ENCODE data around the gene EIF5A.
A peak's percentile ranks its signal among the peaks of the same experiment; 100 is the strongest.
"Not testable (repeated sequence)": the region's sequence is repeated elsewhere in the genome, so short reads cannot be mapped to it uniquely, and the experiment has no call there.

Gene EIF5A

DNA sequence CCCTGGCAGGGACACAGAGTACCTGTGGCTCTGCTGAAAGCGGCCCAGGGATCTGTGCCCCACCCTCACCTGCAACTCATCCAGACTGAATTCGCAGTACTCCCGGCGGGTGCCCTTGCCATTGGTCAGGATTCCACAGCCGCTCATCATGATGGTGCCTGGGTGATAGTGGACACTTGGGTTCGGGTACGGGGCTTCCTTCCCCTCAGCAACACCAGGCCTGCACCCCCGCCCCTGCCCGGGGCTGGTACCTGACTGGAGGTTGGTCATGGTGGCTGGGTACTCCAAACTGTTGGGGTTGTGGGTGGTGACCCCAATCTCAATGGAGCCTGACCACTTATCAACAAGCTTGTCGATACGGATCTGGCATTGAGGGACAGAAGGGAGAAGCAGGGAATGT is 18.8 kb downstream of the EIF5A start:
- no peaks in the 10 kb centered on the region for H3K27me3 ChIP-seq (ENCODE audit: control insufficient read depth in 1 of 2, insufficient read depth in 2 of 2, low read length in 2 of 2)
- peaks cover 23% of the 10 kb centered on the region for H3K4me1 ChIP-seq (ENCODE audit: control insufficient read depth, insufficient read depth, low read length)
- H3K4me3 ChIP-seq (ENCODE audit: low read length in 2 of 2), result no peak overlapping the region
- no peaks in the 10 kb centered on the region for H3K9me3 ChIP-seq (ENCODE audit: control insufficient read depth in 2 of 2, low read length in 2 of 2)
- peaks cover 39 to 41% of the 10 kb centered on the region in 2 donors for H3K36me3 ChIP-seq (ENCODE audit: control insufficient read depth in 2 of 2, insufficient read depth in 2 of 2, low read length in 2 of 2)
- no peak overlapping the region for H3K27ac ChIP-seq (ENCODE audit: low read length)
- no peak overlapping the region for H3K9ac ChIP-seq (ENCODE audit: low read length in 2 of 2)

DNA sequence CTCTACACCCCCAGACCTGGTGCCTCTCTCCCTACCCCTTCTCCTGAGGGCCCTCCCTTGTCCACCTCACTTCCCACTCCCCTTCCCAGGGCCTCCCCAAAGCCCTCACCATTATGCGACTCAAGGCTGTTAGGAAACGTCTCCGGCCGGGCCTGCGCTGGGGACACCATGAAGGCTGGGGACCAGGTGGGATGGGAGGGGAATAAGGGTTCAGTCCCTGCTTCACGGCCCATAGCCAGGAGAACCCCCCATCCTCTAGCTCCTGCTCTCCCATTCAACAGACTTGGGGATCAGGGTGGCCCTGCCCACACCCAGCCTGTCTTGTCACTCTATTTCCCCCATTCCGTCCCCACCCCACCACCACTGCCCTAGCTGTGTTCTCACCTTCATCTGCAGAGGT is 19.6 kb downstream of the EIF5A start:
- Histone ChIP-seq H3K27me3 (ENCODE audit: control insufficient read depth in 1 of 2, insufficient read depth in 2 of 2, low read length in 2 of 2) (no peaks in the 10 kb centered on the region), H3K27ac (ENCODE audit: low read length) (no peak overlapping the region), H3K9me3 (ENCODE audit: control insufficient read depth in 2 of 2, low read length in 2 of 2) (no peaks in the 10 kb centered on the region), H3K9ac (ENCODE audit: low read length in 2 of 2) (no peak overlapping the region), H3K36me3 (ENCODE audit: control insufficient read depth in 2 of 2, insufficient read depth in 2 of 2, low read length in 2 of 2) (peaks cover 30 to 32% of the 10 kb centered on the region in 2 donors), H3K4me3 (ENCODE audit: low read length in 2 of 2) (no peak overlapping the region), H3K4me1 (ENCODE audit: control insufficient read depth, insufficient read depth, low read length) (peaks cover 23% of the 10 kb centered on the region)

DNA sequence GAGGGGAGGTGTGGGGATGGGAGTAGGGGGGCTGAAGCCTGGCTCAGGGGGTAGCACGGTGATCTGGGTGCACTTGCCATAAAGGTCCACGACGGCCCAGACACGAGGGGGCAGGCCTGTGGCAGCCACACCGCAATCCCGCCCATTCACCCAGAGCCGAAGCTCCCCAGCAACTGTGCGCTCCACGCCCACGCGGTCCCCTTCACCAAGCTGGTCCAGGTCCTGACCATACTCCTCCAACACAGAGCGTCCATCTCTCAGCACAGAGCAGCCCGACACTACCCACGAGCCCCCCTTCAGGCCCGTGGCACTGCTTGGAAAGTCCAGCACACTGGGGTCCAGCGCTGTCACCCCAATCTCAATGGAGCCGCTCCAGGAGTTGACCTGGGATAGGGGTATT is 20.1 kb downstream of the EIF5A start:
- H3K4me1 ChIP-seq (ENCODE audit: control insufficient read depth, insufficient read depth, low read length), result peaks cover 23% of the 10 kb centered on the region
- H3K36me3 ChIP-seq (ENCODE audit: control insufficient read depth in 2 of 2, insufficient read depth in 2 of 2, low read length in 2 of 2), result peaks cover 28% of the 10 kb centered on the region in 2 donors
- H3K9me3 ChIP-seq (ENCODE audit: control insufficient read depth in 2 of 2, low read length in 2 of 2), result no peaks in the 10 kb centered on the region
- H3K27me3 ChIP-seq (ENCODE audit: control insufficient read depth in 1 of 2, insufficient read depth in 2 of 2, low read length in 2 of 2), result no peaks in the 10 kb centered on the region
- H3K4me3 ChIP-seq (ENCODE audit: low read length in 2 of 2), result no peak overlapping the region
- H3K27ac ChIP-seq (ENCODE audit: low read length), result no peak overlapping the region
- H3K9ac ChIP-seq (ENCODE audit: low read length in 2 of 2), result peak overlapping the region in 1 of 2 donors; percentile 86

DNA sequence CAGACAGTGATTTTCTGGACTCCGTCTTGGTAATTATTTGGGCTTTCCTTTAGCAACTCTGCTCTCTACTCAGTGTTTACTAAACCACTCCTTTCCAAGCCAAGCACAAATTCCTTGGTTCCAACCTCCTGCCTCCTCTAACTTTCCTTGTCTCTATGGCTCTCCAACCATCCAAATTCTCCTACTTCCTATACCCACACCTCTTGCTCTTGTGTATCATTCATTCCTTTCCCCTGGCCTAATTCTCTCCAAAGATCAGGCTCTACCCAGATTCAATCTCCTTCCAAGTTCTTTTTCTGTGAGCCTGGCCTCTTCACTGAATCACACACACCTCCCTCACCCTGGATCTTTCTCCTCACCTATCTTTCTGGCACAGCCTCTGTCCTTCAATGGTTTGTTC is 20.6 kb downstream of the EIF5A start:
- no peaks in the 10 kb centered on the region for H3K9me3 ChIP-seq (ENCODE audit: control insufficient read depth in 2 of 2, low read length in 2 of 2)
- H3K9ac ChIP-seq (ENCODE audit: low read length in 2 of 2), result peak overlapping the region in 1 of 2 donors; percentile 86
- H3K27me3 ChIP-seq (ENCODE audit: control insufficient read depth in 1 of 2, insufficient read depth in 2 of 2, low read length in 2 of 2), result no peaks in the 10 kb centered on the region
- H3K36me3 ChIP-seq (ENCODE audit: control insufficient read depth in 2 of 2, insufficient read depth in 2 of 2, low read length in 2 of 2), result peaks cover 22 to 23% of the 10 kb centered on the region in 2 donors
- H3K4me3 ChIP-seq (ENCODE audit: low read length in 2 of 2), result no peak overlapping the region
- H3K4me1 ChIP-seq (ENCODE audit: control insufficient read depth, insufficient read depth, low read length), result peaks cover 23% of the 10 kb centered on the region
- H3K27ac ChIP-seq (ENCODE audit: low read length), result peak overlapping the region; percentile 85

DNA sequence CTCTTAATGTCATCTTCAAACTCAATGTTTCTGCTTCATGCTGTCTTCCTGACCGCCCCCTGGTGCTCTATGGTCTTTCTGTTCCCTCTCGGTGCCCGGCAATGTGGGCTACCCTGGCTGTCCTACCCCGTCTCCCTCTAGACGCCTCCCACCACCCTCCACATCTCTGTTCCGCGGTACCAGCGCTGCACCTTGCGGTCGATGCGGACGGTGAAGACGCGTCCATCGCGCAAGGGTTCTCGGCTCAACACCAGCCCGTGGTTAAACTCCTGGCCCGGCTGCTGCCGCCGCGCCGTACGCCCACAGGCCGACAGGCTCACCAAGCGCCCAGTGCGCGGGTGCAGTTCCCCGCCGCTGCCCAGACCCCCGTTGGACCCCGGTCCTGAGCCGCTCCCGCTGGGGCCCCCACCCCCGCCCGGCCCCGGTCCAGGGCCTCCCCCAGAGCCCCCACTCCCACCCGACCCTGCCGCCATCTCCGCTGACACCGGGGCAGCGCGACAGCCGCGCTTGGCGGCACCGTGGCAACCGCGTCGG is 21.5 kb downstream of the EIF5A start, which contains the start of gene NEURL4:
Gene NEURL4, minus strand, starts transcription at position 496 of the 534 bp plus-strand sequence. Its CDS starts 23 bp downstream, at position 473.
- no peaks in the 10 kb centered on the region for H3K27me3 ChIP-seq (ENCODE audit: control insufficient read depth in 1 of 2, insufficient read depth in 2 of 2, low read length in 2 of 2)

DNA sequence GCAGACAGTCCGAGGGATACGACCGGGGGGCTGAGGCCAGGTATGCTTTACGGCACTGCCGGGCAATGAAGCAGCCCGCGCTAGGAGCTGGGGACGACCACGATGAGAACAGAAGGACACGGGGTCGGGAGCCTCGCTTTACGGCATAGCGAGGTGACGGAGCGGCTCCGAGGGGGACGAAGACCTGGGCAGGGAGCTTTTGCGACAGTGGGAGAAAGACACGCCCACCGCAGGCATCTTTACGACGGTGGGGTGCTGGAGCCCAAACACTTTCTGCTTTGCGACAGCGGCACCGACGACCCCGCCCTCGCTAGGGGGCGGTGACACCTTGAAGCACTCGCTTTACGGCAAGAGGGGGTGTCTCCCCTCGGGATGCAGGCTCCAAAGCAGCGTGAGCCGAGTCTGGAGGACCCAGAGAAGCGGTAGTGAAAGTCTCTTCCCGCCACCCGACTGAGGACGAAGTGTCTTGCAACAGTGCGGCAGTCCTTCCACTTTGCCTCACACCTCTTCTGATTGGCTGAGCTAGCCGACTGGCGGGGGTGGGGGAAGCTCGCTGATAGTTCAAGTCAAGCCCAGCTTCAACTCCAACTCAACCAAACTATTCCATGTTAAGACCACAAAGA is 22.1 kb downstream of the EIF5A start:
- H3K36me3 ChIP-seq (ENCODE audit: control insufficient read depth in 2 of 2, insufficient read depth in 2 of 2, low read length in 2 of 2), result peaks cover 8 to 13% of the 10 kb centered on the region in 2 donors
- H3K27me3 ChIP-seq (ENCODE audit: control insufficient read depth in 1 of 2, insufficient read depth in 2 of 2, low read length in 2 of 2), result no peaks in the 10 kb centered on the region
- peaks cover 23% of the 10 kb centered on the region for H3K4me1 ChIP-seq (ENCODE audit: control insufficient read depth, insufficient read depth, low read length)
- no peaks in the 10 kb centered on the region for H3K9me3 ChIP-seq (ENCODE audit: control insufficient read depth in 2 of 2, low read length in 2 of 2)
- H3K27ac ChIP-seq (ENCODE audit: low read length), result peak overlapping the region; percentile 85
- H3K4me3 ChIP-seq (ENCODE audit: low read length in 2 of 2), result peak overlapping the region; percentile 96 to 100
- H3K9ac ChIP-seq (ENCODE audit: low read length in 2 of 2), result peak overlapping the region; percentile 82 to 86

More for the DNA sequence above, 21.5 kb downstream of the EIF5A start, which contains the start of gene NEURL4:
- Histone ChIP-seq H3K9me3 (ENCODE audit: control insufficient read depth in 2 of 2, low read length in 2 of 2) (no peaks in the 10 kb centered on the region), H3K4me3 (ENCODE audit: low read length in 2 of 2) (peak within 1 kb of the TSS; percentile 96 to 100), H3K36me3 (ENCODE audit: control insufficient read depth in 2 of 2, insufficient read depth in 2 of 2, low read length in 2 of 2) (peaks cover 13 to 17% of the 10 kb centered on the region in 2 donors), H3K27ac (ENCODE audit: low read length) (peak within 1 kb of the TSS; percentile 85), H3K4me1 (ENCODE audit: control insufficient read depth, insufficient read depth, low read length) (peaks cover 23% of the 10 kb centered on the region), H3K9ac (ENCODE audit: low read length in 2 of 2) (peak within 1 kb of the TSS; percentile 86 to 87)

DNA sequence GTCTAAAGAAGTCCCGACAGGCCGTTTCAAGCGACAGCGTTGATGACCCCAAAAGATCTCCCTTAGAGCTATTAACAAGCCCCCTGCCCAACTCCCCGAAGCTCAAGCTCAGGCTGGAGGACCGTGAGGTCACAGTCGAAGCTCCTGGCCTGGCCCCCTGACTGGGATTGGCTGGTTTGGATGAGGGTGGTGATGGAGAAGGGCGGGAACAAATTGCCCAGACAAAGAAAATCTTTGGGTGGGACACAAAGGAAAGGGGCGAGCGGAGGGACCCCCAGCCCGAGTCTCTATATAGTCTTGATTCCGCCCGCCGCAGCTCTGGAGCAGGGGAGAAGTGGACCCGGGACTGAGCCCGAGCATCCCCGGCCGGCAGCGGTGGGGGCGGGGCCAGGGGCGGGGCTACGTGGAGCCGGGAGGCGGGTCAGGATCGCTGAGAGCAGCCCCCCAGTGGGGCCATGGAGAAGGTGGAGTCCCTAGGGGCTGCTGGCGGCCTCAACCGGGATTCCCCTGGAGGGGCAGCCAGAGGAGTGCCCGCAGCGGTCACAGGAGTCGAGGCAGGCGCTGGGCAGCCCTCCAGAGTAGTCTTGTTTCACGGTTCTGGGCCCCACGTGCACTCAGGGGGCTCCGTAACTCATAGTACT is 22.7 kb downstream of the EIF5A start:
- peak overlapping the region; percentile 96 to 100 for H3K4me3 ChIP-seq (ENCODE audit: low read length in 2 of 2)
- peak overlapping the region; percentile 85 for H3K27ac ChIP-seq (ENCODE audit: low read length)
- H3K27me3 ChIP-seq (ENCODE audit: control insufficient read depth in 1 of 2, insufficient read depth in 2 of 2, low read length in 2 of 2), result peaks cover 3 to 4% of the 10 kb centered on the region in 2 donors
- peaks cover 4 to 8% of the 10 kb centered on the region in 2 donors for H3K36me3 ChIP-seq (ENCODE audit: control insufficient read depth in 2 of 2, insufficient read depth in 2 of 2, low read length in 2 of 2)
- peak overlapping the region; percentile 82 to 86 for H3K9ac ChIP-seq (ENCODE audit: low read length in 2 of 2)
- peaks cover 23% of the 10 kb centered on the region for H3K4me1 ChIP-seq (ENCODE audit: control insufficient read depth, insufficient read depth, low read length)
- H3K9me3 ChIP-seq (ENCODE audit: control insufficient read depth in 2 of 2, low read length in 2 of 2), result no peaks in the 10 kb centered on the region

DNA sequence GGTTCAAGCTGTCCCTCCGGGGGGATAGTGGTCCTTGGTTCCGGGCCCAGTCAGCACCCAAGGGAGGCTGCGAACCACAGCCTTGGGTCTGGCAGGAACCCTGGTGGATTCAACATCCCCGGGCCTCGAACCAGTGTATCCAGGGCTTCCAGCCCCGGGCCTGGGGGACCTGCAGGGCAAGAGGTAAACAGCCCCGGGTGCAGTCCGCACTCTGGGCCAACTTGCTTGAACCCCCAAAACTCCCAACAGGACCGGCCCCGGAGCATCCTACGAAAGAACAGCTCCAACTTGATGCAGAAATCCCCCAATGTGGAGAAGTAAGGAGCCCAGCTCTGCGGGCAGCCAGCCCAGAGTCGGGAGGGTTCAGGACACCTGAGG is 23.2 kb downstream of the EIF5A start:
- Histone ChIP-seq H3K4me3 (ENCODE audit: low read length in 2 of 2) (peak overlapping the region; percentile 96 to 100), H3K9ac (ENCODE audit: low read length in 2 of 2) (peak overlapping the region; percentile 47 to 86), H3K36me3 (ENCODE audit: control insufficient read depth in 2 of 2, insufficient read depth in 2 of 2, low read length in 2 of 2) (peaks cover 3% of the 10 kb centered on the region in 2 donors)

DNA sequence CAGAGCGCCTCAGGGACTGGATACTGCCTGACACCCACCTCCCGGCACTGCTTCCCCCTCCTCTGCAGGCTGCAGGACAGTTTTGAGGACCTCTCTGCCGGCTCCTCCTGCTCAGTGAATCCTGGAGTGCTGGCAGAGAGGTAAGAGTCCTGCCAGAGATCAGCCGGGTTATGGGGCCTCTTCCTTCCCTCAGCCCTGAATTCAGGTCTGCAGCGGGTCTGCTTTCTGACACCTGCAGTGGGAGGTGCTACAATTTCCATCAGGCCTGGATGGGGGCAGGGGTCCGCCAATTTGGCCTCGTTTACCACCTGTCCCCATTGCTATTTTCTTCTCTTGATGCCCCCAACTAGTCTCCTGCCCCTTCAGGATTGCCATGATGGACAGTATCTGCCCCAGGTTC is 24.7 kb downstream of the EIF5A start:
- Histone ChIP-seq H3K27me3 (ENCODE audit: control insufficient read depth in 1 of 2, insufficient read depth in 2 of 2, low read length in 2 of 2) (peaks cover 10 to 11% of the 10 kb centered on the region in 2 donors), H3K9ac (ENCODE audit: low read length in 2 of 2) (no peak overlapping the region), H3K9me3 (ENCODE audit: control insufficient read depth in 2 of 2, low read length in 2 of 2) (no peaks in the 10 kb centered on the region), H3K4me1 (ENCODE audit: control insufficient read depth, insufficient read depth, low read length) (peaks cover 23% of the 10 kb centered on the region), H3K4me3 (ENCODE audit: low read length in 2 of 2) (no peak overlapping the region), H3K27ac (ENCODE audit: low read length) (no peak overlapping the region), H3K36me3 (ENCODE audit: control insufficient read depth in 2 of 2, insufficient read depth in 2 of 2, low read length in 2 of 2) (no peaks in the 10 kb centered on the region)

More for the DNA sequence above, 23.2 kb downstream of the EIF5A start:
- Histone ChIP-seq H3K27me3 (ENCODE audit: control insufficient read depth in 1 of 2, insufficient read depth in 2 of 2, low read length in 2 of 2) (peaks cover 6 to 7% of the 10 kb centered on the region in 2 donors), H3K9me3 (ENCODE audit: control insufficient read depth in 2 of 2, low read length in 2 of 2) (no peaks in the 10 kb centered on the region), H3K27ac (ENCODE audit: low read length) (peak overlapping the region; percentile 85), H3K4me1 (ENCODE audit: control insufficient read depth, insufficient read depth, low read length) (peaks cover 23% of the 10 kb centered on the region)

DNA sequence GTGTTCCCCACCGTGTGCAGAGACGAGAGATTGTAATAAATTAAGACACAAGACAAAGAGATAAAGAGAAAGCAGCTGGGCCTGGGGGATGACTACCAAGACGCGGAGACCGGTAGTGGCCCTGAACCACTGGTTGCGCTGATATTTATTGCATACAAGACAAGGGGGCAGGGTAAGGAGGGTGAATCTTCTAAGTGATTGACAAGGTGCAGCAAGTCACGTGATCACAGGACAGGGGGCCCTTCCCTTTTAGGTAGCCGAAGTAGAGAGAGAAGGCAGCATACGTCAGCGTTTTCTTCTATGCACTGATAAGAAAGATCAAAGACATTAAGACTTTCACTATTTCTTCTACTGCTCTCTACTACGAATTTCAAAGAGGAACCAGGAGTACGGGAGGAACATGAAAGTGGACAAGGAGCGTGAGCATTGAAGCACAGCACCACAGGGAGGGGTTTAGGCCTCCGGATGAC is 25.2 kb downstream of the EIF5A start:
- H3K9me3 ChIP-seq (ENCODE audit: control insufficient read depth in 2 of 2, low read length in 2 of 2); H3K36me3 ChIP-seq (ENCODE audit: control insufficient read depth in 2 of 2, insufficient read depth in 2 of 2, low read length in 2 of 2); H3K4me3 ChIP-seq (ENCODE audit: low read length in 2 of 2); H3K27ac ChIP-seq (ENCODE audit: low read length); H3K9ac ChIP-seq (ENCODE audit: low read length in 2 of 2): not testable (repeated sequence)
- peaks cover 22% of the 10 kb centered on the region for H3K4me1 ChIP-seq (ENCODE audit: control insufficient read depth, insufficient read depth, low read length)
- H3K27me3 ChIP-seq (ENCODE audit: control insufficient read depth in 1 of 2, insufficient read depth in 2 of 2, low read length in 2 of 2), result peaks cover 11 to 12% of the 10 kb centered on the region in 2 donors

Data from stomach smooth muscle (tissue), 2 donors.